H1 (cell line): Measurements from ENCODE around the gene B3GLCT.

ENCODE experiments used
- CBX8 ChIP-seq: fragments of 300-800, 300-1000 bp; sonication (generic); IDR thresholded peaks from 2 replicates; pipeline ENCODE4 v1.7.1; 2016; ENCODE audit warnings: low read depth, low read length, borderline replicate concordance
- CREB1 ChIP-seq: IDR thresholded peaks from 2 replicates; pipeline ENCODE4 v1.6.1; 2012; ENCODE audit warnings: inconsistent platforms
- MAX ChIP-seq: IDR thresholded peaks from 2 replicates; pipeline ENCODE4 v1.6.1; 2012; ENCODE audit warnings: inconsistent platforms
- POLR2A ChIP-seq, 2 experiments: IDR thresholded peaks; 1 replicate in 1 of 2; 2 replicates in 1 of 2; pipeline ENCODE4 v1.6.1; 2011; ENCODE audit warnings: low read depth in 2 of 2, low read length in 2 of 2, mild to moderate bottlenecking in 2 of 2; ENCODE audit errors: control extremely low read depth in 1 of 2

GRCh38 chr13:31209841-31210210 is 10.1 kb downstream of the B3GLCT start:
- TF ChIP-seq POLR2A (IDR thresholded peaks at IDR 0.05; ENCODE audit: control extremely low read depth in 1 of 2, low read depth in 2 of 2, low read length in 2 of 2) (no peak), MAX (no peak), CREB1 (no peak), CBX8 (no peak)
